ENCODE measurements around the gene TUBB2B. TPM values are rescaled to one million over a fixed set of nuclear protein-coding genes. Genes with fewer than 3 reads are reported as not detected.
A peak's percentile ranks its signal among the peaks of the same experiment; 100 is the strongest.

Gene TUBB2B
- polyA plus RNA-seq (3,172 and 3,711 TPM in 2 replicates), polyA minus RNA-seq (2,433 and 2,771 TPM in 2 replicates)

DNA sequence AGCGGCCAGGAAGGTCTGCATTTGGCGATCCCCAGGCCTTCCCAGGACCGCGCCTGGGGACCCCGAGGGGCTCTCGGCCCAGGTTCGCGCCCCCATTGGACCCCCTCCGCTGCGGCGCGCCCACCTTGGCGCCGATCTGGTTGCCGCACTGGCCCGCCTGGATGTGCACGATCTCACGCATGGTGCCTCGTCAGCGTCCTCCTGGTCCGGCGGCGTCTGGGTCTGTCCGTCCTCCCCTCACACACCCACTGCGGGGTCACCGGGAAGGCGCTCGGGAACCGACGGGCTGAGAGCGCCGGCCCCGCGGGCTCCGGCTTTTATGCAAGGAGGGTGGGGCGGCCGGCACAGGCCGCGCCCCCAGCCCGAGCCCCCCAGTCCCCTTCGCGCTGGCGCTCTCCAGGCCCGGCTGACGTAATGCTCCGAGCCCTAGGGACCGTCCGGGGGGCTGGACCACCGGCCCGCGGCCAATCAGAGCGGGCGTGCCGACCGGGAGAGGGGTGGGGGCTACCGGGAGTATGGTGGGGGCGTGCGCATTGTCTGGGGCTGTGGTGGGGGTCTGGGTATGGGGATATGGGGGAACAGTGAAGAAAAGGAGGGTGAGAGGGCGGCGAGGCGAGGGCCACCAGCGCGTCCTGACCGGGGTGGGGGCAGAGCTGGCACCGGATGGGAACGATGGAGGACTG is at the start of gene TUBB2B:
TUBB2B (minus strand) TSS at position 291 of the 683 bp plus-strand sequence; CDS start at position 181, 110 bp downstream.
- Histone ChIP-seq H3K9ac (ENCODE audit: low read length) (peak within 1 kb of the TSS; percentile 100), H3K27me3 (ENCODE audit: insufficient read depth, low read depth, low read length) (no peaks in the 10 kb centered on the region), H2AFZ (ENCODE audit: low read depth, low read length) (no peak within 1 kb of the TSS), H3K4me3 (ENCODE audit: low read length) (peak within 1 kb of the TSS; percentile 82), H4K20me1 (ENCODE audit: insufficient read depth) (peaks cover 34% of the 10 kb centered on the region), H3K36me3 (ENCODE audit: insufficient read depth, low read length) (peaks cover 16% of the 10 kb centered on the region), H3K27ac (ENCODE audit: low read length) (peak within 1 kb of the TSS; percentile 100), H3K9me3 (ENCODE audit: low read length) (no peaks in the 10 kb centered on the region), H3K4me2 (ENCODE audit: low read length) (peak within 1 kb of the TSS; percentile 84), H3F3A (ENCODE audit: insufficient read depth, low read length, poor library complexity, severe bottlenecking) (peaks cover 16% of the 10 kb centered on the region), H3K9me2 (ENCODE audit: insufficient read depth, low read length) (no peaks in the 10 kb centered on the region), H3K79me2 (replicated peaks; ENCODE audit: insufficient read depth, low read length) (peaks cover 73% of the 10 kb centered on the region)
- no peak for TF ChIP-seq EZH2 (IDR thresholded peaks at IDR 0.05; ENCODE audit: borderline replicate concordance, insufficient read depth, low read length, poor library complexity, severe bottlenecking)
- peak; percentile 93 for TF ChIP-seq TAF1 (IDR thresholded peaks at IDR 0.05; ENCODE audit: low read depth)
- TF ChIP-seq, protein P1, sequence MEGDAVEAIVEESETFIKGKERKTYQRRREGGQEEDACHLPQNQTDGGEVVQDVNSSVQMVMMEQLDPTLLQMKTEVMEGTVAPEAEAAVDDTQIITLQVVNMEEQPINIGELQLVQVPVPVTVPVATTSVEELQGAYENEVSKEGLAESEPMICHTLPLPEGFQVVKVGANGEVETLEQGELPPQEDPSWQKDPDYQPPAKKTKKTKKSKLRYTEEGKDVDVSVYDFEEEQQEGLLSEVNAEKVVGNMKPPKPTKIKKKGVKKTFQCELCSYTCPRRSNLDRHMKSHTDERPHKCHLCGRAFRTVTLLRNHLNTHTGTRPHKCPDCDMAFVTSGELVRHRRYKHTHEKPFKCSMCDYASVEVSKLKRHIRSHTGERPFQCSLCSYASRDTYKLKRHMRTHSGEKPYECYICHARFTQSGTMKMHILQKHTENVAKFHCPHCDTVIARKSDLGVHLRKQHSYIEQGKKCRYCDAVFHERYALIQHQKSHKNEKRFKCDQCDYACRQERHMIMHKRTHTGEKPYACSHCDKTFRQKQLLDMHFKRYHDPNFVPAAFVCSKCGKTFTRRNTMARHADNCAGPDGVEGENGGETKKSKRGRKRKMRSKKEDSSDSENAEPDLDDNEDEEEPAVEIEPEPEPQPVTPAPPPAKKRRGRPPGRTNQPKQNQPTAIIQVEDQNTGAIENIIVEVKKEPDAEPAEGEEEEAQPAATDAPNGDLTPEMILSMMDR (IDR thresholded peaks at IDR 0.05; ENCODE audit: poor library complexity, severe bottlenecking): no peak
- TF ChIP-seq, protein P2, sequence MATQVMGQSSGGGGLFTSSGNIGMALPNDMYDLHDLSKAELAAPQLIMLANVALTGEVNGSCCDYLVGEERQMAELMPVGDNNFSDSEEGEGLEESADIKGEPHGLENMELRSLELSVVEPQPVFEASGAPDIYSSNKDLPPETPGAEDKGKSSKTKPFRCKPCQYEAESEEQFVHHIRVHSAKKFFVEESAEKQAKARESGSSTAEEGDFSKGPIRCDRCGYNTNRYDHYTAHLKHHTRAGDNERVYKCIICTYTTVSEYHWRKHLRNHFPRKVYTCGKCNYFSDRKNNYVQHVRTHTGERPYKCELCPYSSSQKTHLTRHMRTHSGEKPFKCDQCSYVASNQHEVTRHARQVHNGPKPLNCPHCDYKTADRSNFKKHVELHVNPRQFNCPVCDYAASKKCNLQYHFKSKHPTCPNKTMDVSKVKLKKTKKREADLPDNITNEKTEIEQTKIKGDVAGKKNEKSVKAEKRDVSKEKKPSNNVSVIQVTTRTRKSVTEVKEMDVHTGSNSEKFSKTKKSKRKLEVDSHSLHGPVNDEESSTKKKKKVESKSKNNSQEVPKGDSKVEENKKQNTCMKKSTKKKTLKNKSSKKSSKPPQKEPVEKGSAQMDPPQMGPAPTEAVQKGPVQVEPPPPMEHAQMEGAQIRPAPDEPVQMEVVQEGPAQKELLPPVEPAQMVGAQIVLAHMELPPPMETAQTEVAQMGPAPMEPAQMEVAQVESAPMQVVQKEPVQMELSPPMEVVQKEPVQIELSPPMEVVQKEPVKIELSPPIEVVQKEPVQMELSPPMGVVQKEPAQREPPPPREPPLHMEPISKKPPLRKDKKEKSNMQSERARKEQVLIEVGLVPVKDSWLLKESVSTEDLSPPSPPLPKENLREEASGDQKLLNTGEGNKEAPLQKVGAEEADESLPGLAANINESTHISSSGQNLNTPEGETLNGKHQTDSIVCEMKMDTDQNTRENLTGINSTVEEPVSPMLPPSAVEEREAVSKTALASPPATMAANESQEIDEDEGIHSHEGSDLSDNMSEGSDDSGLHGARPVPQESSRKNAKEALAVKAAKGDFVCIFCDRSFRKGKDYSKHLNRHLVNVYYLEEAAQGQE (IDR thresholded peaks at IDR 0.05; ENCODE audit: borderline replicate concordance): peak; percentile 97
- TF ChIP-seq MXI1 (conservative IDR thresholded peaks at IDR 0.05; ENCODE audit: poor library complexity, severe bottlenecking): peak; percentile 34
- TF ChIP-seq RAD21 (conservative IDR thresholded peaks at IDR 0.05): no peak
- TF ChIP-seq POLR2AphosphoS5 (IDR thresholded peaks at IDR 0.05): peak; percentile 95
- TF ChIP-seq SMC3 (conservative IDR thresholded peaks at IDR 0.05; ENCODE audit: poor library complexity): peak; percentile 38
- TF ChIP-seq EP300 (conservative IDR thresholded peaks at IDR 0.05; ENCODE audit: poor library complexity, severe bottlenecking): peak; percentile 60

DNA sequence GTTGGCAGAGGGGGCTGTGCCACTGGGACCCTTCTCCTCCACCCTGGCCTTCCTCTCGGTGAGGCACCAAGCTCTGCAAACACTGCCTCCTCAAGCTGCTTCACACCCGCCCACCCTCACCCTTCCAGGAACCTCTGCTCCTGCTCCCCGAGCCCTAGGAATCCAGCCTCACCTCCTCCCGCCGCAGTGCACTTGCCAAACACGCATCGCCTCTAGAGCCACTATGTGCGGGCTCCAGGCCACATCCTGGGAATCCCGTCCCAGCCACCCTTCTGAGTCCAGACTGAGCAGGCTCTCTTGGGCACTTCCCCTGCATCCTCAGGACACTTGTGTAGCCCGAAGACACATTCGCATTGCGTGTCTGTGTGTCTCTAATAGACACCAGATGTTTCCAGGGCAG is 49.8 kb upstream of the TUBB2B start:
- Histone ChIP-seq H3K9ac (ENCODE audit: low read length) (no peak overlapping the region), H3K27ac (ENCODE audit: low read length) (no peak overlapping the region), H3K4me3 (ENCODE audit: low read length) (no peak overlapping the region), H3K36me3 (ENCODE audit: insufficient read depth, low read length) (peaks cover 4% of the 10 kb centered on the region), H3K9me2 (ENCODE audit: insufficient read depth, low read length) (no peaks in the 10 kb centered on the region), H3K27me3 (ENCODE audit: insufficient read depth, low read depth, low read length) (no peaks in the 10 kb centered on the region), H2AFZ (ENCODE audit: low read depth, low read length) (no peak overlapping the region), H3K9me3 (ENCODE audit: low read length) (no peaks in the 10 kb centered on the region), H3K4me2 (ENCODE audit: low read length) (no peak overlapping the region), H3F3A (ENCODE audit: insufficient read depth, low read length, poor library complexity, severe bottlenecking) (peaks cover 3% of the 10 kb centered on the region), H3K79me2 (replicated peaks; ENCODE audit: insufficient read depth, low read length) (no peaks in the 10 kb centered on the region), H4K20me1 (ENCODE audit: insufficient read depth) (no peaks in the 10 kb centered on the region)
- TF ChIP-seq, protein P2 (IDR thresholded peaks at IDR 0.05; ENCODE audit: borderline replicate concordance): no peak
- no peak for TF ChIP-seq TAF1 (IDR thresholded peaks at IDR 0.05; ENCODE audit: low read depth)
